HG02943 (cell line): Measurements from ENCODE around the gene MAMSTR.
"Not testable (repeated sequence)": the region's sequence is repeated elsewhere in the genome, so short reads cannot be mapped to it uniquely, and the experiment has no call there.

Source experiments
- ATAC-seq: cut with Tn5 transposase; IDR thresholded peaks from one replicate; pipeline ENCODE4 v1.9.1; 2021; ENCODE audit warnings: mild to moderate bottlenecking, low read depth, moderate library complexity; ENCODE audit not compliant: unreplicated experiment

MAMSTR gene

GRCh38 chr19:48695743-48696352 is 23.7 kb downstream of the MAMSTR start, which contains the start of gene FUT2:
Gene FUT2 (plus strand): TSS chr19:48695971. CDS start chr19:48702957, 6,986 bp downstream.
- no peak for ATAC-seq

GRCh38 chr19:48693629-48694028 is 25.9 kb downstream of the MAMSTR start:
- ATAC-seq, result not testable (repeated sequence)

DNA sequence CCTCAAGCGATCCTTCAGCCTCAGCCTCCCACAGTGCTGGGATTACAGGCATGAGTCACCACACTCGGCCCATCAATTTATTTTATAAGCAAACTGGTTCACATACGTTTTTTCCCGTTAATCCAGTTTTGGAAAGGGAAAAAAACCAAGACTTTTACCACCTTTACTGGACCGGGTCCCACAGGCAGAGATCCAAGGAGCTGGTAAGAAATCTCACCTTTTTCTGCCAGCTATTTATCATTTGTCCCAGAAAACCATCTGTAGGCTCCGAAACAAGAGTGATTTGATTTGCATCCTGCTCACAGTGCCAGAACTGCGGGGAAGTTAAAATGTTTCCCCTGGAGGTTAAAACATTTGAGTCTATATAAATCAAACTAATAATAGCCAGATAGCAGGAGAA is 30.1 kb downstream of the MAMSTR start:
- no peak for ATAC-seq

GRCh38 chr19:48687776-48688175 is 31.7 kb downstream of the MAMSTR start:
- no peak for ATAC-seq

GRCh38 chr19:48686637-48687036 is 32.9 kb downstream of the MAMSTR start:
- ATAC-seq, result not testable (repeated sequence)

DNA sequence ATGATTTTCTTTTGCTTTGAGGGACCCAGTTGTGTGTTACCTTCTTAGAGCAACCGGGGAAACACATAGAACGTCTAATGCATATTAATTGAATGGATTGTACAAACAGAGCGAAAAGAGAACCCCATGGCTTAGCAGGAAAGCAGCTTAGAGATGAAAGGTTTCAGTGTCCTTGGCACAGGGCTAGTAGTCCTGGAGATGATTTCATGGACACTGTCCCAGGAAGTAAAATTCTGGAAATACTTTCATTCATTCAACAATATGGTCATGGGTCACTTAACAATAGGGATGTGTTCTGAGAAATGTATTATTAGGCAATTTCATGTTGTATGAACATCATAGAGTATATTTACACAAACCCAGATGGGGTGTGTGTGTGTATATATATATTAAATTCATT is 33.4 kb downstream of the MAMSTR start:
- no peak for ATAC-seq

GRCh38 chr19:48685583-48685982 is 33.9 kb downstream of the MAMSTR start:
- ATAC-seq, result no peak

GRCh38 chr19:48683349-48683748 is 36.2 kb downstream of the MAMSTR start:
- ATAC-seq, result no peak

GRCh38 chr19:48681127-48681470 is 38.4 kb downstream of the MAMSTR start:
- ATAC-seq, result no peak

DNA sequence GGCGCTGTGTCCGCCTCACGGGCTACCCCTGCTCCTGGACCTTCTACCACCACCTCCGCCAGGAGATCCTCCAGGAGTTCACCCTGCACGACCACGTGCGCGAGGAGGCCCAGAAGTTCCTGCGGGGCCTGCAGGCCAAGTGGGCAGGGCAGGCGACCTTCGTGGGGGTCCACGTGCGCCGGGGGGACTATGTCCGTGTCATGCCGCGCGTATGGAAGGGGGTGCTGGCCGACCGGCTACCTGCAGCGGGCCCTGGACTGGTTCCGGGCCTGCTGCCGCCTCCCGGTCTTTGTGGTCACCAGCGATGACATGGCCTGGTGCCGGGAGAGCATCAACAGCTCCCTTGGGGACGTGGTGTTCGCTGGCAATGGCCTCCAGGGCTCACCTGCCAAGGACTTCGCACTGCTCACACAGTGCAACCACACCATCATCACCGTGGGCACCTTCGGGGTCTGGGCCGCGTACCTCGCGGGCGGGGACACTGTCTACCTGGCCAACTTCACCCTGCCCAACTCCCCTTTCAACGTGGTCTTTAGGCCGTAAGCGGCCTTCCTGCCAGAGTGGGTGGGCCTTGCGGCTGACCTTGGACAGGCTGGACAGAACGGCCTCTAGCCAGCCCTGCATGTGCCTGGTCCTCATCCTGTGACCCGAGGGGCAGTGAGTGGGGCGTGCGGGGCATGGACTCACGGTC is 38.9 kb downstream of the MAMSTR start:
- ATAC-seq, result no peak

DNA sequence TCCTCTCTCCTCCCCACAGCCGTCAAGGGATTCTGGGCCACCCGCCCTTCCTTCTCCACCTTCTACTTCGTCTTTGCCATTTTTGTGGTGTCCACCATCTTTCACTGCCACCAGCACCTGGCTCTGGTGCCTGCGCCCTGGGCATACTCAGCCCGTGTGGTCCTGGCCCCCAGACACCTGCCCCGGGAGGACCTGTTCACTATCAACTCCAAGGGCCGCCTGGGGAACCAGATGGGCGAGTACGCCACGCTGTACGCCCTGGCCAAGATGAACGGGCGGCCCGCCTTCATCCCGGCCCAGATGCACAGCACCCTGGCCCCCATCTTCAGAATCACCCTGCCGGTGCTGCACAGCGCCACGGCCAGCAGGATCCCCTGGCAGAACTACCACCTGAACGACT is 39.5 kb downstream of the MAMSTR start:
- not testable (repeated sequence) for ATAC-seq

DNA sequence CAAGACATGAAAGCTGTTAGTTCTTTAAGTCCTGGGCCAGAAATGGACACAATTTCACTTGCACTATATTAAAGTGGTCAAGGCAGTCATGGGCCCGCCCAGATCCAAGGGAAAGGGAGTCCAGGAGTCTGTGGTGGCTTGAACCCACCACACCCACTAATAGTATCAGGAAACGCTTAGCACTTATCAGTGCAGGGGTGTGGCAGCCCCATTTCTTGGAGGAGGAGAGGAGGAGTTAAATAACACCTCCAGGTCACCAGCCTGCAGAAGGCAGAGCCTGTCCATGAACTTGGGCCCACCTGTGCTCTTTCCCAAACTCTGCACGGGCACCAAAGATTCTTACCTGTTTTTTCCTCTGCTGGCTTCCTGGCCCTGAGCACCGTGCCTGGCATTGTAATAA is 41.3 kb downstream of the MAMSTR start:
- no peak for ATAC-seq

- no peak for ATAC-seq
Measured at GRCh38 chr19:48676887-48677286, 42.6 kb downstream of the MAMSTR start.

DNA sequence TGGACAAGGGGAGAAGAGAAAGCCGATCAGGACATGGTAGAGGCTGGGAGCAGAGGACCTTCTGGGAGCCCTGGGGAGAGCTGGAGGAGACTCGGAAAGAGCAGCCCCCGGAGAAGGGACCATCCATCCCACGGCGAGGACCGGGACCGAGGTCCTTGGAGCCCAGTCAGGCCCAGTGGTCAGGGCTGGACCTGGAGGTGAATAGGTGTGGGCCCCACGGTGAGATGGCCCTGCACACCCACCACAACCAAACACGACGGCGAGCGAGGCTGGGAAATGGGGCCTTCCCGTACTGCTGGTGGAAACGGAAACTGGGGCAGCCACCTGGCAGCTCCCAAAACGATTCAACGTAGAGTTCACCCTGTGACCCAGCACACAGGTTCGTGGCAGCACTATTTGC is 43.0 kb downstream of the MAMSTR start:
- ATAC-seq, result no peak

GRCh38 chr19:48674921-48675824 is 44.4 kb downstream of the MAMSTR start:
- no peak for ATAC-seq

DNA sequence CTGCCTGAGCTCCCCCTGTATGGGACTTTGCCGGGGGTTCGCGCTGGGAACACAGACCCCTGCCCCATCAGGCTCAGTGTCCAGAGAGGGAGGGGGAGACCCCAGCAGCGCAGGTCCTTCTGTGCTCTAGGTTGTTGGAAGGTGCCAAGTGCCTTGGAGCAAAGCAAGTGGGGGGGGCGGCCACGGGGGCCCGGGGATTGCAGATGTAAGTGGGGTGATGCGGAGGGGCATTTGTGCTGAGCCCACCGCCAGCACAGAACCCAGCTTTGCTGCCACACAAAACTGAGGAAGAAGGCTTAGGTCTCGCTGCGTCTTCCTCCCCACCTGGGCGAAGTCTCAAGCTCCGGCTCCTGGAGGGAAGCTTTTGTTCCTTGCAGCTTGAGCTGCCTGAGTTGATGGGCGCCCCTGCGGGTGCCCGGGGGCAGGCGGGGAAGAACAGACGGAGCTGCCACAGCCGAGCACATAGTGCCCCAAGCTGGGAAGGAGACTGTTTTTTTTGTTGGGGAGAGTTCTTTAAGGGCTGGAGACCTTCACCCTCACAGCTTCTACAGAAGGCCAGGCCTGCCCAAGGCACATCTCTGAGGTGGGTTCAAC is 45.2 kb downstream of the MAMSTR start:
- ATAC-seq, result no peak

- no peak for ATAC-seq
Measured at GRCh38 chr19:48673436-48674100, 46.0 kb downstream of the MAMSTR start.

GRCh38 chr19:48672994-48673393 is 46.5 kb downstream of the MAMSTR start, which contains the start of gene NTN5:
Gene NTN5 (minus strand): TSS chr19:48673017. CDS start chr19:48670986, 2,031 bp downstream.
- no peak for ATAC-seq

- ATAC-seq, result no peak
Measured at GRCh38 chr19:48671446-48671995, 48.0 kb downstream of the MAMSTR start.
